NOMO-1 treated with dmso at 0.1 percent for 144 hours (cell line): Measurements from ENCODE around the gene RSPH6A.

Source experiments
- DNase-seq: peaks from one replicate; lab custom pipeline; 2025; ENCODE audit not compliant: unreplicated experiment; lab: John Stamatoyannopoulos, UW

Gene RSPH6A

DNA sequence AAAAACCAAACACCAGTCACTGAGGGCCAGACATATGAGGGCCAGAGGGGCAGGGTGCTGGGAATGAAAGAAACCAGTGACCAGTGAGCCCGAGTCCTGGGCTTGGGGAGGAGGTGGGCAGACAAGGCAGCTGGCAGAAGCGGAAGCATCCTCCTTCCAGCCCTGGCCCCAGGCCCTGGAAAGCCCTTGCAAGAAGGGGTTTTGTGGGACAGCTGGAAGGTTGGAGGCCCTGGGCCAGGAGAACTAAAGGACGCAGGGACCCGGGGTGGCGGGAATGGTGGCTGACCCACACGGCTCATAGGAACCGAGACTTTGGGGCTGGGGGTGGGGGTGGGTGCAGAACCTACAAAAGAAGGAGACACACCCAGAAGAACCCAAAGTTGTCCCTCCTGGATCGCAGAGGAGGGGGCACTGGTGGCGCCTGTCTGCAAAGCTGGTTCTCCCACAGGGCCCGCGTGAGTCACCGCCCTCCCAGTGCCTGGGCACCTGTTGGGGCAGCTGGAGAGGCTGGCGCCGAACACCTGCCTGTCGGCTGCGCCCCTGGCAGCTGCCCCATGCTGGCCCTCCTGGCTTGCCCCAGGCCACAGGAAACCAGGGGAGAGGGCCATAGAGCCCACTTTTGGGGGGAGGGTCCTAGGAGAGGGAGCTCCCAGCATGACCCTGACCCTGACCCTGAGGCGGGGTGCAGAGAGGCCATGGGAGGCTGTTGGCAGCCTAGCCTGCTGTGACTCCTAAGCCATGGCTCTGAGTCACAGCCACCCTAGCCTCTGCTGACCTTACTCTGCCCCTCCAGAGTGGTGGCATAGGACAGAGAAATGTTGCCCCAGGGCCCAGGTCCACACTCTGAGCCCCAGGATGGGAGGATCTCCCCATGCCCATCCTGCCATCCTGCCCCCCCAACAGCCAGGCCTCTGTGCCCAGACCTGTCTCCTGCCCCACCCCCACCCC lies 33.6 kb downstream of the RSPH6A start:
- DNase-seq = no peak

DNA sequence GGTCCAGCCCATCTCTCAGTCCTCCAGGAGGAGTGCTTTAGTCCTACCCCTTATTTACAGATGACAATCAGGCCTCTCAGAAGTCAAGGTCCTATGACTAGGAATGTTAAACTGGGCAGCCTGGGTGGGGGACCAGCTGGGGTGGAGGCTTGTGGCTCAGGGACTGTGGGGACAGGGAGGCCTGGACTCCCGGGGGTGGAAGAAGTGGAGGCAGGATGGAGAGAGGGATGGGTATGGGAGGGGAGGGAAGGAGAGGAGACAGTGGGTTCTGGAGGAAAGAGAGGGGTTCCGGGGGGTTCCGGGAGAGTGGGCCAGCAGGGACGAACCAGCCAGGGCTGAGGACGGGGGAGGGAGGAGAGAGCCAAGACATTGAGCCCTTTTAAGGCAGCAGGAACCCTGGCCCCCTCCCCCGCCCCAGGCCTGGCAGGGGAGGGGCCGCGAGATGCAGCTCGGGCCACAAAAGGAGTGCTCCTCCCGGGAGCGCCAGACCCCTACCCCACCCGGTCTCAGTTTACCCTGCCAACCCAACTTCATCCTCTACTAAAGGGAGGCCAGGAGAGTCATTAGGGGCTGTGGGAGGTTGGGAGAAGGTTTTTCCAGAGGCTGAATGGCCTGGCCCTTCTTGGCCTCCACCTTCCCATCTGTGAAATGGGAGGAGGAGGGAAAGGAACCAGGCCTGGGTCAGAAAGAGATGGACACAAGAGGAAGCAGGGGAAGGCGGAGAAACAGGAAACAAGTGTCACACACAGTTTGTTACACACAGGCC lies 34.5 kb downstream of the RSPH6A start:
- no peak for DNase-seq

DNA sequence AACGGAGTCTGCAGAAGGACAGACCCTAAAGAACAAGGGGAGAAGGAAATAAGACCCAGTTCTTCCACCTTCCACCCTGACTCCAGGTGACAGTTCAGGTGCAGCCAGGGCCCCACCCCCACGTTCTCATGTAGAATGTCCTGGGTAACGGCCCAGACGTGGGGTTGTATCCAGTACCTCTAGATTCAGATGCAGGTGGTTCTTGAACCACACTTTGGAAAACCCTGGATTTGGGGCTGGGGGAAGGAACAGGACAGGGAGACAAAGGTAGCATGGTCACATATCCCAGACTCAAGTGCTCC lies 35.0 kb downstream of the RSPH6A start:
- no peak for DNase-seq

DNA sequence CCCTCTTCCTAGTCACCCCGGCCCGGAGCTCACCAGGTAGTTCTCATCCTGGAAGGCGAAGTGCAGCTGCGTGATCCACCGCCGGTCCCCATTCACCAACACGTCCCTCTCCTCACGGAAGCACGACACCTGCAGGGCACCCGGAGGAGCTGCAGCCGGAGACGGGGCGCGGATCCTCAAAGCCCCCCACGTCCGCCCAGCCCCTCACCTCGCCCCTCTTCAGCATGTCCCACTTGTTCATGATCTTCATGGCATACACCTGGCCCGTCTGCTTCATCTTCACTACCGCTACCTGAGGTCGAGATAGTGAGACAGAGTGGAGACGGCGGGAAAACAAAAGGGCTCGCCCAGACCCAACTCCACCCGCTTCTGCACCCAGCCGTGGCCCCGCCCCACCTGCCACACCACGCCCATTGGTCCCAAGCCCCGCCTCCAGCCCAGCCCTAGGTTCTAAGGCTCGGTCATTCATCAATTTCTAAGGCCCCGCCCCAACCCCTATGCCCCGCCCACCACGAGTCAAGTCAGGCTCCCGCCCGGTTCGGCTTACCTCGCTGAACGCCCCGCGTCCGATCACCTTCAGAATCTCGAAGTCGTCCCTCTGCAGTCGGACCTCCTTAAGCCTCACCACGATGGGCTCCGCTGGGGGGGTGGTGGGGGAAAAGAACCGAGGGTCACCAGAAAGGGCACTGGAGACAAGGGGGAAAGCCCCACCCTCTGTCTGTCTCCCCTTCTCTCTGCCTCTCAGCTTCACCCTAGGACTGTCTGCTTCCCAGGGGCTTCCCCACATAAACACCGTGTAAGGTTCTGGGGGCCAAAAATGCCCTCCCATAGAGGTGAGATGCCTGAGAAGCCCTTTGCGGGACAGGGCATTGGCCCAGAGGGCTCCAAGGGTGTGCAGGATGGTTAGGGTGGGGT lies 35.6 kb downstream of the RSPH6A start:
- peak; percentile 48 for DNase-seq

DNA sequence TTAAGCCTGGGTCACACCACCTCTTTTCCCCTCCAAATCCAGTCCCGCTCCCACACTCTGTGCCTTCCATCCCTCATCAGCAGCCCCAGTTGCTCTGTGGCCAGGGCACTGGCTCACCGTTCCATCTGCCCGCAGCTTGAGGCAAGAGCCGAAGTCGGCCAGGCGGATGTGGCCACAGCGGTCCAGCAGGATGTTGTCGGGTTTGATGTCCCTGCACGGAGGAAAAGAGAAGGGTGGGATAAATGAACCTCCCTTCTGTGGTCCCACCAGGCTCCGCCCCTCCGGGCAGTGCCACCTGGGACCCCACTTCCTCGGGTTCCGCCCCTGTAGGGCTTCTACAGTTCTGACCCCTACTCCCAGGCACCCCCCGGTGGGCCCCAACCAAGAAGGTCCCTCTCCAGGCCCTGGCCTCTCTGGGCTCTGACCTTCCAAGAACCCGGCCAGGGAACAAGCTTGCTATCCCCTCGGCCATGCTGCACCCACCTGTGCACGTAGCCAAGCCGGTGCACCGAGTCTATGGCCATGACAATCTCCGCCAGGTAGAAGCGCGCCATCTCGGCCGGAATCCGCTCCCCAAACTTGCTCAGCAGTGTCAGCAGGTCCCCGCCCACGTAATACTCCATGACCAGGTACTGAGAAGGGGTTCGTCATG lies 37.0 kb downstream of the RSPH6A start:
- no peak for DNase-seq

DNA sequence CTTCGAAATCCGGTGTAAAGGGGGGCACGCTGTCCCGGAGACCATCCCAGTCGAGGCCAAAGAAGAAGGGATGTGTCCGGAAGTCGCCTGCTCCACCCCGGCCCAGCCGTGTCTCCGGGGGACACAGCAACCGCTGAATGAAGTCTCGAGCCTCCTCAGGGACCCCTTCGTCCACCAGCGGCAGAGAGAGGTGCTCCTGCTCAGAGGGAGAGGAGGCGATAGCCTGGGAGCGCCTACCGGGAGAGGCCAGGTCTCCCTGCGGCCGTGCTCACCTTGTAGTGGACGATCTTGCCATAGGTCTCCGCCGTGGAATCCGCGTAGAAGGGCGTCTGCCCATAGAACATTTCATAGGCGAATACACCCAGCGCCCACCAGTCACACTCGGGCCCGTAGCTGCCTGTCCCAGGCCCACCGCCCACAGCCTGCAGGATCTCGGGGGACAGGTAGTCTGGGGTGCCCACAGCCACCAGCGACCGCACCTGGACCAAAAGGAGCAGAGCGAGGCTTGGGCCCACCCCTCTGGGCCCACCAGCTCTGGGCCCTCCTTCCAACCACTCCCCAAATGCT lies 37.6 kb downstream of the RSPH6A start:
- no peak for DNase-seq

DNA sequence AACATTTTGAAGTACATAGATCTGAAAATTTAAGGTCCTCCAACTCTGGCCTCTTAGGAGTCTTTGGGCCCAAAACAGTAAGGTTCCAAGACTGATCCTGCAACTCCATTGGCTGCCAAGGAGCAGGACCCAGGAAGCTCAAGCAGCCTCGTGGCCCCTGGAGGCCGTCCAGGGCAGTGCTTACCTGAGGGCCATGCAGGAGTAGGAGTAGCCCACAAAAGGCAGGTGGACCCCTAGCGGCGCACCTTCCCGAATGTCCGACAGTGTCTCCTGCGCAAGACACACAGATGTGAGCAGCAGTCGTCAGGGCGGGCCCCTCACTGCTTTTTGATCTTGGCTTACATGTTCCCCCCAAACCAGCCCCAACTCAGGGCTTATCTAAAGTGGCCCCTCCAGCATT lies 40.3 kb downstream of the RSPH6A start:
- no peak for DNase-seq

DNA sequence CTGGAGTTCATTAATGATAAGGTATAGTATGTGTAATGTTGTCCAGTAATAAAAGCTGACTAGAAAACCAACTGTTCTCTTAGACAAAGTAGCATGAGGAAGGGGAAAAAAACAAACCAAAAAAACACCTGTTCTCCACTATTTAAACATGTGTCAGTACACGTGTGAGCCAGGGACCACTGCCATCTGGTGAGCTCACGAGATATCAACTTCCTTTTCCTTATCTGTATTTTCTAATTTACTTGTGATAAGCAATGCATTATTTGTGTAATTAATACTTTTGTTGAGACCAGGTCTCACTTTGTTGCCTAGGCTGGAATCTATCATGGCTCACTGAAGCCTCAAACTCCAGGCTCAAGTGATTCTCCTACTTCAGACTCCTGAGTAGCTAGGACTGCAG lies 41.7 kb downstream of the RSPH6A start:
- no peak for DNase-seq

DNA sequence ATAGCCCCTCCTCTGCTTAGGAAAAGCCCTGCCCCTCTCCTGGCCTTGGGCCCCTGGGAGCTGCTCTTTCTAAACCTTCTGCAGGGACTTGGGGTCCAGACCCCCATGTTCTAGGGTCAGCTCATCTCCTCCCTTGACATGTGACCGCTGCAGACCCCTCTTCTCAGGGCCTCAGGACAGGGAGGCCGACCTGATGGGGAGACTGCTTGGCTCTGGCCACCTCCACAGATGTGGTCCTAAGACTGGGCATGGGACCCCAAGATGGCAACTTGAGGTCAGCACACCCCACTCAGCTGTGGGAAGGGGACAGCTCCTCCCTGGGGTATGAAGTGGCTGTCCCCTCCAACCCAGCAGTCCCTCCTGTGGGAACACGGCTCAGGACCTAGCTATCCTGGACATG lies 42.2 kb downstream of the RSPH6A start:
- DNase-seq = no peak

DNA sequence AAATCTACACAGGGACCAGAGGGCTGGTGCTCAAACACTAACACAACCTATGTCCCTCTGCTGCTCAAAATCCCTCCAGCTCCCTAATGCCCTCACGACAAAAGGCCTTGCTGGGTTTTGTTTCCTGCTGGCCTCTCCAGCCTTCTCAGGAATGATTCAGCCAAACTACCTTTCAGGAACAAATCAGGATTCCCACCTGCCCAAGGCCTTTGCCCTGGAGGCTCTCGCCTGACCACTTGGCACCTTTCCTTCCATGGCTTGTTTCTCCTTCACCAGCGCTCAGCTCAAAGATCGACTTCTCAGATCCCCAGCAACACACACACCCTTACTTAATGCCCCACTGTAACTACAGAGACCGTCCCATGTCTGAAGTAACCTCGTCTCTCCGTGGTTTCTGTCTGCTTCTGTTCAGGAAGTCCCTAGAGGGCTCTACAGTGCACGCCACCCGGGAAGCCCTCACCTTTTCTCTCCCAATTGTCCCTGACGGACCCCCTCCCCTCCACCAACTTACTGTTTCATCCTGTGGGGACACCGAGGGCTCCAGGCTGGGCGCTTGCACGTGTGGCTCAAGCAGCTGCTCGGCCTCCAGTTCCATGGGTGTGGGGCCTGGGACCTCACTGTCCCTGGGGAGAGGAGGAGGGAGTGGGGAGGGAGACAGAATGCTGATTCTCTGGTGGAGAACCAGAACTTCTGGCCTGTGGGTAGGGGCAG lies 42.8 kb downstream of the RSPH6A start:
- DNase-seq = no peak

DNA sequence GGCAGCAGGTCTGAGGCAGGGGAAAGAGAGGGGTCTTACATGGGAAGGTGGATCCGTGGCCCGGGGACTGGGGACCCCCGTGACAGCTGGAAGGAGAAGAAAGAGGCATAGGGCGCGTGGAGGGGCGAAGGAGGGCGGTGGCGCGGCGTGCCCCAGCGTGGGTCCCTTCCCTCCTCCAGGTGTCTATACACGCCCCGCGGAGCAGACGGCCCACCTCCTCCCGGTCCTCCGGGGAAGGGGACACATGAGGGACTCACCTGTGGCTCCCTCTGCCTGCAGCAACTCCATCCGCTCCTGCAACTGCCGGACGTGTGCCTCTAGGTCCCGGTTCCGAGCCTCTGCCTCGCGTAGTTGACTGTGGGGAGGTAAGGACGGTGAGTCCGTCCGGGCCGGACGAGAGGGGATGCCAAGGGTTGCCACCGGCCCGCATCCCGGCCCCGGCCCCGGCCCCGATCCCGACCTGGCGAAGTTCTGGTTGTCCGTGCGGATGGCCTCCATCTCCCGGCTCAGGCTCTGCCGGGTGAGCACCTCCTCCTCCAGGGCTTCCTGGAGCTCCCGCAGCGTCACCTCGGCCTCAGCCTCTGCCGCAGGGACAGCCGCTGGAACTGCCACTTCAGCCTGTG lies 43.7 kb downstream of the RSPH6A start:
- DNase-seq = no peak

DNA sequence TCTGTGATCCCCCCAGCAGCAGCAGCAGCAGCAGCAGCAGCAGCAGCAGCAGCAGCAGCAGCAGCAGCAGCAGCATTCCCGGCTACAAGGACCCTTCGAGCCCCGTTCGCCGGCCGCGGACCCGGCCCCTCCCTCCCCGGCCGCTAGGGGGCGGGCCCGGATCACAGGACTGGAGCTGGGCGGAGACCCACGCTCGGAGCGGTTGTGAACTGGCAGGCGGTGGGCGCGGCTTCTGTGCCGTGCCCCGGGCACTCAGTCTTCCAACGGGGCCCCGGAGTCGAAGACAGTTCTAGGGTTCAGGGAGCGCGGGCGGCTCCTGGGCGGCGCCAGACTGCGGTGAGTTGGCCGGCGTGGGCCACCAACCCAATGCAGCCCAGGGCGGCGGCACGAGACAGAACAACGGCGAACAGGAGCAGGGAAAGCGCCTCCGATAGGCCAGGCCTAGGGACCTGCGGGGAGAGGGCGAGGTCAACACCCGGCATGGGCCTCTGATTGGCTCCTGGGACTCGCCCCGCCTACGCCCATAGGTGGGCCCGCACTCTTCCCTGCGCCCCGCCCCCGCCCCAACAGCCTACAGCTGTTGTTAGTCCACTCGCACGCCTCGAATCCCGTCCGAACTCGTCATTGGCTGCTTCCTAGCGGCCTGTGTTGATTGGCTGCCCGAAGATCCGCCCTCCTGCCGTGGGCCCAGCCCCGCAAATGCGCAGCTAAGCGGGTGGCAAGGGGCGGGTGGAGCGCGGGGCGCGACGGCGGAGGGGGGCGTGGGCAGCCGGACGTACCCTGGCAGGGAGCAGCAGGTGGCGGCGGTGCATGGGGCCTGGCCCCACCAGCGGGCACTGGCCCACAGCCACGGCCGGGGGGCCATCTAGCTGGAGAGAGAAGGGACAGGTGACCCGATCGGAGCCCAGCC lies 44.7 kb downstream of the RSPH6A start:
- peak; percentile 90 for DNase-seq

DNA sequence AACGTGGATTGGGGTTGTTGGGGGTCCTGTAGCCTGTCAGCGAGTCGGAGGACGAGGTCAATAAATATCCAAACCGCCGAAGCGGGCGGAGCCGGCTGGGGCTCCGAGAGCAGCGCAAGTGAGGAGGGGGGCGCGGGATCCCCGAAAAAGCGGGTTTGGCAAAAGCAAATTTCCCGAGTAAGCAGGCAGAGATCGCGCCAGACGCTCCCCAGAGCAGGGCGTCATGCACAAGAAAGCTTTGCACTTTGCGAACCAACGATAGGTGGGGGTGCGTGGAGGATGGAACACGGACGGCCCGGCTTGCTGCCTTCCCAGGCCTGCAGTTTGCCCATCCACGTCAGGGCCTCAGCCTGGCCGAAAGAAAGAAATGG lies 45.3 kb downstream of the RSPH6A start:
- no peak for DNase-seq

DNA sequence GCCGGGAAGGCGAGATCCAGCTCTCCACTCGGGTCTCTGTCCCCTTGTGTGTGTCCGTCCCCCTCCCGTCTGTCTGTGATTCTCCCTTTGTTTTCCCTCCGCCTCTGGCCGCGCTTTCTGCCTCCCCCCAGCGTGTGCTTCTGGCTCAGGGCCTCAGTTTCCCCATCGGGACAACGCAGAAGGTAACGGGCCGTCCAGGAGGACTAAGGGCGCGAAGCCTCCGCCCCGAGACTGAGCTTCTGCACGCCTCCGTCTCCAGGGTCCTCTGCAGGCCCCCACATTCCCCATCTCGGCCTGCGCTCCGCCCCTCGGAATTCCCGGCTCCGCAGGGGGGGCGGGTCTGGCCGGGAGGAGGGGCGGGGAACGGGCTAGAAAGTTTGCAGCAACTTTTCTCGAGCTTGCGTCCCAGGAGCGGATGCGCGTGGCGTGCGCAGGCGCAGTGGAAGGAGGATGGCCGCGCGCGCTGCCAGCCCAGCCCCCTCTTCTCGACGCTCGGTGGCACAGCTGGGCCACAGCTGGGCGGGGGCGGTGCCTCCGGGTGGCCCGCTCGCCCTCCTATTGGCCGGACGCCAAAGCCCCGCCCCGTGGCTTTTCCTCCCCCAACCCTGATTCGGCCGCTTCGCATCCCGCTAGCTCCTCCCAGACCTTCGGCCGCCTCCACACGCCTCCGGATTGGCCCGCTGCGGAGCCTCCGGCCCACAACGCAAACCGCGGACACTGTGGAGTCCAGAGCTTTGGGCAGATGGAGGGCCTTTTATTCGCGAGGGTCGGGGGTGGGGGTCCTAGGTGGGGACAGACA lies 45.9 kb downstream of the RSPH6A start, which contains the start of gene SIX5:
Gene SIX5 (minus strand): TSS at position 269 of the 799 bp plus-strand sequence. CDS start 408 bp downstream, outside the sequence.
- peak; percentile 92 for DNase-seq

DNA sequence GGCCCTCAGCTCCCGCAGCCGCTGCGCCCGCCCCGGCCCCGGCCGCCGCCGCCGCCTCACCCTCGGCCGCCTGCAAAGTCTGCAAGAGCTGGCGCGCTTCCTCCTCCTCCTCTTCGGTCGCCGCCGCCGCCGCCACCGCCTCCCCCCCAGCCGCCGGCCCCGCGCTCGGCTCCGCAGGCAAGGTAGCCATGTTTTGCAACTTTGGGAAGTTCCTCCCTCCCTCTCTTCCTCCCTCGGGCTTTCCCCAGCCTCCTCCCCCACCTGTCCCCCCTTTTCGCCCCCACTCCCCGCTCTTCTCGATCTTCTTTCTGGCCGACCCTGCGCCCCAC lies 46.5 kb downstream of the RSPH6A start:
- DNase-seq = no peak

DNA sequence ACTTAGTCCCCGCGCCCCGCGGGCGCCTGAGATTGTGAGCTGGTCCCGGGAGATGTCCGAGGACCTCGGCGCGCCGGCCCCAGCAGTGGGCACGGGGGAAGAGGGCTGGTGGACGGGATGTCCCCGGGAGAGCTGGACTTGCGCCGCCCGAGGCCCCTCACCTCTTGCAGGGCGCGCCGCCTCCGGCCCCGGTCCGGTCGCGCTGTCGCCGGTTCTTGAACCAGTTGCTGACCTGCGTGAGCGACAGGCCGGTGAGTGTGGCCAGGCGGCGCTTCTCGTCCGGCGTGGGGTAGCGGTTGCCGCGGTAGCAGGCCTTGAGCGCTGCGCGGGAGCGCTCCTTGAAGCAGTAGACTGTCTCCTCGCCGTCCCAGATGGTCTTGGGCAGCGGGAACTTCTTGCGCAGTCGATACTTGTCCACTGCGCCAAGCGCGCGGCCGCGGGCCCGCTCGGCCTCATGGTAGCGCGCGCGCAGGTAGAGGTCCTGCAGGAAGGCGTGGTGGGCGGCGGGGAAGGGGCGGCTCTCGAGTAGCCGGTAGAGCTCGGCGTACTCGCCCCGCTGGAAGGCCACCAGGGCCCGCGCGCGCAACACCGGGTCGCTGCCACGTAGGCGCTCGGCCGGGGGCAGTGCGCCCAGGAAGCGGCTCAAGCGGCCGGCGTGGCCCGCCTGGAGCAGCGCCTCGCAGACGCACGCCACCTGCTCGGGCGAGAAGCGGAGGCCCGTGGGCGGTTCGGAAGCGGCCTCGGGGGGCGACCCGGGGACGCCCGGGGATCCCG lies 47.0 kb downstream of the RSPH6A start:
- DNase-seq = no peak

DNA sequence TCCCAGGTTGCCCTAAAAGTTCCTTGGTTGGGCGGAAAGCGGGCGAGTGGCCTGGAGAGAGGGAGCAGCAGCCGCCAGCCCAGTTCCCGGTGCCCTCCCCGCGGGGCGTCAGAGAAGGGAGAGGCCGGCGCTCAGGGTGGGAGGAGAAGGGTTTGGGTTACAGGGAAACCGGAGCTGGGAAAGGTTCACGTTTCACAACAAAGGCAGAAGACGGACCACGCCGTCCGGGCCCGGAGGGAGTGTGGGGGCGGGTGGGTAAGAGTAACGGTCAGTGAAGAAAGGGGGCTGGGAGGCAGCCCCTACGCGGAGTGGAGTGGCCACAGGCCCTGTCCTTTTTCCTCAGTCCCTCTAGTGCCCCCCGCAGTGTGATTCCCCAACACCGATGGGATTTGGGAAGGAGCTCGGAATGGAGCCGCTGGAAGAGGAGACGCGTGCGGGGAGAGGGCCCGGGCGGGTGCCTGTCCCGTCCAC lies 47.7 kb downstream of the RSPH6A start:
- no peak for DNase-seq
